Measurements from ENCODE around the gene AKR1C2.

The AKR1C2 gene

DNA sequence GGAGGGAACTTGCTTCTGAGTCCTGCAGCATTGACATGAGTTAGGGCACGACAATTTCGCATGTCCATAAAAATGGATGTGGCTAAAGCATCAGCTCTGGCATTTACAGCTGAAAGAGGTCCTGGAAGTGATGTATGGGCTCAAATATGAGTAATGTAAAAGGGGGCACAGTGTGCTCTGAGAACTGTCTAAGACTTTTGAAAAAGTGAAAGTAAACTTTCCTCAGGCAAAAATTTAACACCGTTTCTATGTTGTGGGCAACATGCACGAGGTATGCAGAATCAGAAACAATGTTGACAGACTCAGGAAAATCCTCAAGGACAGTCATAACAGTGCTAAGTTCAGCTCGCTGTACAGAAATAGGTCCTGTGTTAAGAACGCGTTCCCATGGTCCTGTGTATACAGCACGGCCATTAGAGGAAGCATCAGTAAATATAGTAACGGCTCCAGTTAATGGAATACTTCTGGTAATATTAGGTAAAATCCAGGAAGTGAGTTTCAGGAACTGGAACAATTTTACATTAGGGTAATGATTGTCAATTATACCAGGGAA, 37.9 kb upstream of the AKR1C2 start:
- TF ChIP-seq, protein P1, sequence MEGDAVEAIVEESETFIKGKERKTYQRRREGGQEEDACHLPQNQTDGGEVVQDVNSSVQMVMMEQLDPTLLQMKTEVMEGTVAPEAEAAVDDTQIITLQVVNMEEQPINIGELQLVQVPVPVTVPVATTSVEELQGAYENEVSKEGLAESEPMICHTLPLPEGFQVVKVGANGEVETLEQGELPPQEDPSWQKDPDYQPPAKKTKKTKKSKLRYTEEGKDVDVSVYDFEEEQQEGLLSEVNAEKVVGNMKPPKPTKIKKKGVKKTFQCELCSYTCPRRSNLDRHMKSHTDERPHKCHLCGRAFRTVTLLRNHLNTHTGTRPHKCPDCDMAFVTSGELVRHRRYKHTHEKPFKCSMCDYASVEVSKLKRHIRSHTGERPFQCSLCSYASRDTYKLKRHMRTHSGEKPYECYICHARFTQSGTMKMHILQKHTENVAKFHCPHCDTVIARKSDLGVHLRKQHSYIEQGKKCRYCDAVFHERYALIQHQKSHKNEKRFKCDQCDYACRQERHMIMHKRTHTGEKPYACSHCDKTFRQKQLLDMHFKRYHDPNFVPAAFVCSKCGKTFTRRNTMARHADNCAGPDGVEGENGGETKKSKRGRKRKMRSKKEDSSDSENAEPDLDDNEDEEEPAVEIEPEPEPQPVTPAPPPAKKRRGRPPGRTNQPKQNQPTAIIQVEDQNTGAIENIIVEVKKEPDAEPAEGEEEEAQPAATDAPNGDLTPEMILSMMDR (IDR thresholded peaks at IDR 0.05; ENCODE audit: borderline replicate concordance, insufficient read depth, low read depth, low read length), result no peak
- no peak overlapping the region for H3K4me3 ChIP-seq (ENCODE audit: low read depth, low read length)

DNA sequence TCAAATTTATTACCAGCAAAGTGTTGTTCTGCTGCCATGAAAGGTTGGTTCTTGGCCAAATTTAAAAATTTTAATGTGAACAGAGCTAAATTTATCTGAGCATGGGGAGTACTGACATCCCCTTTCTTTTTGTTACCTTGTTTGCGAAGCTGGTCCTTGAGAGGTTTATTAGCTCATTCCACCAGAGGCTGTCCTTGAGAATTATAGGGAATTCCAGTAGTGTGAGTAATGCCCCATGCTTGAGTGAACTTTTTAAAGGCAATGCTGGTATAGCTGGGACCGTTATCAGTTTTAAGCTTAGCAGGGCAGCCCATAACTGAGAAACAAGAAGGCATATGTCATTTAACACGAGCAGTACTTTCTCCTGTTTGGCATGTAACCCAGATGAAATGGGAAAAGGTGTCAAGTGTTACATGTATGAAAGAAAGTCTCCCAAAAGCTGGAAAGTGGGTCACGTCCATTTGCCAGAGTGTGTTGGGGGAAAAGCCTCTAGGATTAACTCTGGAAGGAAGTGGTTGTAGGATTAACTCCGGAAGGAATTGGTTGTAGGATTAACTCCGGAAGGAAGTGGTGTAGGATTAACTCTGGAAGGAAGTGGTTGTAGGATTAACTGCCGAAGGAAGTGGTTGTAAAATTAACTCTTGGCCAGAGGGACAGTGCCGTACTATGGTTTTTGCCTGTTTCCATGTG, 37.3 kb upstream of the AKR1C2 start:
- H3K4me3 ChIP-seq (ENCODE audit: low read depth, low read length), result no peak overlapping the region
- TF ChIP-seq, protein P1 (IDR thresholded peaks at IDR 0.05; ENCODE audit: borderline replicate concordance, insufficient read depth, low read depth, low read length), result no peak

DNA sequence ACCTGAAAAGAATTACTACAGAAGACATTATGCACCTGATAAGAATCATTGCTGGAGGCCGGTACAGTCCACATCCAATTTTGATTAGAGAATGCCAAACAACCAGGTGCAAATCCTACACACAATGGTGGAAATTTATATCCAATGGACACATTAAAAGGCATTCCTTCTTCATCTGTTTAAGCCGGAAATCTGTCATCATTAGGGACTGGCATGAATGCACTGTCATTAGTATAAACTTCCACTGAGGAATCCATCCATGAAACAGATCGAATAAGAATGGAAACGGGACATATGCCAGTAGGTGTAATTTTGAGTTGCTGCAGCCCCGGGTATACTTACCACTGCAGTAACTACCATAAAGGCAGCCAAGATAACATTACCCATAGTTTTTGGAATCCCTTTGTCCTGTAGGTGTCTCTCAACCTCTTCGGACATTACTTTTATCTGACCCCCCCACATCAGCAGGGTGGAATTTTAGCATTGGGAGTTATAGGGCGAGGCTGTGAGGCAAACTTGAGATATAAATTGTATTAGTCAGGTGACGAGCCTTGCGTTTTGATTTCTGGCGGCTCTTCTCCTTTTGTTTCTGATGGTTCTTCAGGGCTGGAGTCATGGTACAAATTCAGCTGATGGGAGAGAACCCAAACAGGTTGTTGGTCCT, 36.5 kb upstream of the AKR1C2 start:
- TF ChIP-seq, protein P1 (IDR thresholded peaks at IDR 0.05; ENCODE audit: borderline replicate concordance, insufficient read depth, low read depth, low read length), result no peak
- no peak overlapping the region for H3K4me3 ChIP-seq (ENCODE audit: low read depth, low read length)

DNA sequence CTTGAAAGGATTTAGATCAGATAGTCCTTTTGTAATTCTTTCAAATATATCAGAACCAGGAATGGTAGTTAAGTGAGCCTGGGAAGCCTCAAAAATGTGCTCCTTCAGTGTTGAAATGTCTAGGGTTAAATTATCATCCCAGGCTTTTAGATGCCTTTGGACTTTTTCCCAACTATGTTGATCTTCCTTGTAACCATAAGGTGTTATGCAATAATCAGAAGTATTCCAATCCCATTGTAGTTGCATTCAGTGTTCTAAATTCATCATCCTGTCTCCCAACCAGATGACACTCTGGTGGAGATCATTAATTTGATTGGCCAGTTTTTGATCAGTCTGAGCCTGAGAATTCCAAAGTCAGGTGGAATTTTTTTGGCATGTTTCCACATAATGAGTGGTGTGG, 35.1 kb upstream of the AKR1C2 start:
- TF ChIP-seq, protein P1 (IDR thresholded peaks at IDR 0.05; ENCODE audit: borderline replicate concordance, insufficient read depth, low read depth, low read length), result no peak
- no peak overlapping the region for H3K4me3 ChIP-seq (ENCODE audit: low read depth, low read length)

DNA sequence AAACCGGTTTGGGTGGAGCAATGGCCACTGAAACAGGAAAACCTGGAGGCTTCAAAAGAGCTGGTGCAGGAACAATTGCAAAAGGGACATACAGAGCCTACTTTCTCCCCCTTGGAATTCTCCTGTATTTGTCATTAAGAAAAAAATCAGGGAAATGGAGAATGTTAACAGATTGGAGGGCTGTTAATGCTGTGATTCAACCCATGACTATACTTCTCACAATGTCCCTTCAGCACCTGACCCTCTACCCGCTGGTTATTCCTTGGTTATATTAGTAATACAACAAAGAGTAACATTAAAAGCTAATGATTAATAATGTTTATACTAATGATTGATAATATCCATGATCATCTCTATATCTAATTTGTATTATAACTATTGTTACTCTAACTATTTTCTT, 34.4 kb upstream of the AKR1C2 start:
- TF ChIP-seq, protein P1 (IDR thresholded peaks at IDR 0.05; ENCODE audit: borderline replicate concordance, insufficient read depth, low read depth, low read length), result no peak
- no peak overlapping the region for H3K4me3 ChIP-seq (ENCODE audit: low read depth, low read length)

DNA sequence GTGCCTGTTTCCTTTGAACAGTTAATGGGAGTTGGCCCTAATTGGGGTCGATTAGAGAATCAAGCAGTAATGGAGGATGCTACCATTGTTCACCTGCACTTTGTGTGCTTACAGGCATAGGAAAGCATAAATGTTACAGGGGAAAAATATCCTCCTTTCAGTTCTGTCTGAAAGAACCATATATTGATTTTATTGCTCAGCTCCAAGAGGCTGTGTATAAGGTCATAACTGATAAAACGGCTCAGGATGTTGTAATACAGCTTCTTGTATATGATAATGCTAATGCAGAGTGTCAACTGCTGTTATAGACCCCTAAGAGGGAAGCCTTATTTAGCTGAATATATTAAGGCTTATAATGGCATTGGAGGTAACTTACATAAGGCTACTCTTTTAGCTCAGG, 32.9 kb upstream of the AKR1C2 start:
- TF ChIP-seq, protein P1 (IDR thresholded peaks at IDR 0.05; ENCODE audit: borderline replicate concordance, insufficient read depth, low read depth, low read length), result no peak

DNA sequence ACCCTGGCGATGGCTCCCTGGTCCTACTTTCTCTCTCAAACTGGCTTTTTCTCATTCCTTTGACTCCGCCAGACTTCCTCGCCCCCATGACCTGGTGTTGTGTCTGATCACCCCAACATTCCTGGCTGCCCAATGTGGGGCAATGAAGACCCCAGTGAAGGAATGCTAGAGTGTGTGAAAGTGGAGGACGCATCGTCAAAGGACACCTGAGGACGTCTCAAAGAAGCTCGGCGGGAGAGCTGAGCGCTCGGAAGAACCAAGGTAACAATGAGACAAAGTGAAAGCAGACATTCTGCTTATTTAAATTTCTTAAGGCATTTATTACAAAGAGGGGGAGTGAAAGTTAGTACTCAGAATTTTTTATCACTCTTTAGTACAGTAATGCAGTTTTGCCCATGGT, 31.7 kb upstream of the AKR1C2 start:
- H3K4me3 ChIP-seq (ENCODE audit: low read depth, low read length), result no peak overlapping the region
- TF ChIP-seq, protein P1 (IDR thresholded peaks at IDR 0.05; ENCODE audit: borderline replicate concordance, insufficient read depth, low read depth, low read length), result no peak

More for the DNA sequence above, 32.9 kb upstream of the AKR1C2 start:
- H3K4me3 ChIP-seq (ENCODE audit: low read depth, low read length), result no peak overlapping the region
